Activated CD8-positive, alpha-beta T cell treated with anti-CD3 and anti-CD28 coated beads for 36 hours (primary cell): ENCODE measurements around the gene ABCC10. TPM values are rescaled to one million over a fixed set of nuclear protein-coding genes. Genes with fewer than 3 reads are reported as not detected.
A peak's percentile ranks its signal among the peaks of the same experiment; 100 is the strongest.

Source experiments
- ATAC-seq: fragments of 200-7000 bp; cut with Tn5 transposase; one replicate; pipeline ENCODE4 v1.10.0; 2021; ENCODE audit warnings: mild to moderate bottlenecking, moderate library complexity
- CTCF ChIA-PET: fragments of 350-600 bp; sonication (Branson Sonifier 250); formaldehyde crosslinking; loops from one replicate; lab custom pipeline; 2021; ENCODE audit warnings: antibody characterized with exemption; lab: Charles Lee
- POLR2A ChIA-PET: fragments of 350-600 bp; sonication (Branson Sonifier 250); formaldehyde crosslinking; loops from one replicate; lab custom pipeline; 2021; ENCODE audit warnings: antibody characterized with exemption; lab: Charles Lee
- DNase-seq: peaks from one replicate; pipeline ENCODE4 v3.0.0-alpha.2; 2020
- H3K27ac Mint-ChIP-seq: one replicate; pipeline ENCODE4 v1.8.0; 2021; ENCODE audit warnings: mild to moderate bottlenecking, mixed read lengths
- H3K27me3 Mint-ChIP-seq: one replicate; pipeline ENCODE4 v1.8.0; 2021; ENCODE audit warnings: mixed read lengths
- H3K36me3 Mint-ChIP-seq: one replicate; pipeline ENCODE4 v1.8.0; 2021; ENCODE audit warnings: low read depth, mixed read lengths
- H3K4me1 Mint-ChIP-seq: one replicate; pipeline ENCODE4 v1.8.0; 2021; ENCODE audit warnings: low read depth, mixed read lengths
- H3K4me3 Mint-ChIP-seq: one replicate; pipeline ENCODE4 v1.8.0; 2021; ENCODE audit warnings: mild to moderate bottlenecking, moderate library complexity, mixed read lengths
- H3K9me3 Mint-ChIP-seq: one replicate; pipeline ENCODE4 v1.8.0; 2021; ENCODE audit warnings: mixed read lengths
- CTCF ChIP-seq: fragments of 200-600 bp; IDR thresholded peaks from one replicate; pipeline ENCODE4 v1.8.0; 2022; ENCODE audit warnings: antibody characterized with exemption, mild to moderate bottlenecking
- intact Hi-C: fragments of 100-400 bp; cut with micrococcal nuclease; formaldehyde crosslinking; loops from one replicate; pipeline ENCODE4 v1.10.0; 2022
- total RNA-seq, 2 experiments: library from RNA; stranded (reverse); gene quantifications; one replicate each; pipeline ENCODE4 v1.2.3, GENCODE V29; 2021

ABCC10 gene
- total RNA-seq, 2 experiments from 2014 or later: 27.2 to 27.5 TPM

- Mint-ChIP-seq H3K27ac (peak overlapping the region; percentile 49), H3K4me1 (peaks cover 14% of the 10 kb centered on the region), H3K36me3 (peaks cover 3% of the 10 kb centered on the region), H3K4me3 (no peak overlapping the region), H3K9me3 (no peaks in the 10 kb centered on the region), H3K27me3 (no peaks in the 10 kb centered on the region)
- no peak for TF ChIP-seq CTCF
- ATAC-seq: no peak
- ChIA-PET POLR2A (no interaction called here), CTCF (interaction anchor here (1.2 kb wide), 1 partner anchor 12 kb away, joined by 3 read pairs; no protein-coding TSS in a partner anchor)
- intact Hi-C loops: no loop called here
- DNase-seq: no peak
These were observed 7.6 kb downstream of the ABCC10 start for GRCh38 chr6:43434943-43435342.

- Mint-ChIP-seq H3K27me3 (no peaks in the 10 kb centered on the region), H3K4me1 (peaks cover 10% of the 10 kb centered on the region), H3K36me3 (peaks cover 3% of the 10 kb centered on the region), H3K9me3 (no peaks in the 10 kb centered on the region), H3K4me3 (no peak overlapping the region), H3K27ac (no peak overlapping the region)
- DNase-seq: no peak
- CTCF ChIA-PET: interaction anchor here (1.9 kb wide), 1 partner anchor 70 kb away, joined by 8 read pairs; no protein-coding TSS in a partner anchor
- no peak for TF ChIP-seq CTCF
- POLR2A ChIA-PET: interaction anchor here (0.6 to 1.2 kb wide), 4 partner anchors 9 to 62 kb away, joined by 3 to 4 read pairs (median 4); partner anchors contain the start of genes ABCC10, DLK2 and TJAP1
- intact Hi-C loops: no loop called here
- no peak for ATAC-seq
These were observed 8.5 kb downstream of the ABCC10 start for GRCh38 chr6:43435682-43436437.

- Mint-ChIP-seq H3K36me3 (peaks cover 4% of the 10 kb centered on the region), H3K27ac (no peak overlapping the region), H3K4me3 (no peak overlapping the region), H3K4me1 (peaks cover 10% of the 10 kb centered on the region), H3K9me3 (no peaks in the 10 kb centered on the region), H3K27me3 (no peaks in the 10 kb centered on the region)
- intact Hi-C loops: no loop called here
- ATAC-seq (peak; percentile 58), DNase-seq (peak; percentile 15)
- no peak for TF ChIP-seq CTCF
- POLR2A ChIA-PET: interaction anchor here (0.6 to 1.2 kb wide), 5 partner anchors 8 to 41 kb away, joined by 3 to 4 read pairs (median 3); partner anchors contain the start of genes ABCC10, DLK2 and TJAP1
- CTCF ChIA-PET: interaction anchor here (1.9 kb wide), 1 partner anchor 70 kb away, joined by 8 read pairs; no protein-coding TSS in a partner anchor
These were observed 9.4 kb downstream of the ABCC10 start for GRCh38 chr6:43436577-43437282.

- ChIA-PET CTCF (interaction anchor here (1.0 to 1.9 kb wide), 4 partner anchors 11 to 69 kb away, joined by 4 to 8 read pairs (median 5); no protein-coding TSS in a partner anchor), POLR2A (interaction anchor here (0.6 to 2.0 kb wide), 4 partner anchors 9 to 40 kb away, joined by 3 to 6 read pairs (median 3); partner anchors contain the start of genes ABCC10 and TJAP1)
- intact Hi-C loops: no loop called here
- no peak for TF ChIP-seq CTCF
- H3K27ac Mint-ChIP-seq: no peak overlapping the region
- ATAC-seq: no peak
- no peak for DNase-seq
- H3K36me3 Mint-ChIP-seq: peaks cover 1% of the 10 kb centered on the region
- H3K27me3 Mint-ChIP-seq: no peaks in the 10 kb centered on the region
- no peaks in the 10 kb centered on the region for H3K9me3 Mint-ChIP-seq
- H3K4me3 Mint-ChIP-seq: no peak overlapping the region
- peaks cover 10% of the 10 kb centered on the region for H3K4me1 Mint-ChIP-seq
These were observed 10.4 kb downstream of the ABCC10 start for GRCh38 chr6:43437700-43438099.
